GM21619 (cell line): ENCODE results near the gene UGT1A3.

Experiments used
- ATAC-seq: cut with Tn5 transposase; IDR thresholded peaks from one replicate; pipeline ENCODE4 v1.9.1; 2021; ENCODE audit not compliant: unreplicated experiment

Gene UGT1A3

GRCh38 chr2:233813236-233814055, 84.6 kb downstream of the UGT1A3 start:
- ATAC-seq: no peak

- ATAC-seq: no peak
Observed at GRCh38 chr2:233814056-233814835, 85.4 kb downstream of the UGT1A3 start.

GRCh38 chr2:233815861-233816260, 87.0 kb downstream of the UGT1A3 start:
- no peak for ATAC-seq

GRCh38 chr2:233816334-233816733, 87.5 kb downstream of the UGT1A3 start:
- no peak for ATAC-seq

- no peak for ATAC-seq
Observed at GRCh38 chr2:233816771-233817170, 87.9 kb downstream of the UGT1A3 start.

- no peak for ATAC-seq
Observed at GRCh38 chr2:233817361-233817911, 88.6 kb downstream of the UGT1A3 start.

GRCh38 chr2:233817995-233818638, 89.3 kb downstream of the UGT1A3 start:
- ATAC-seq: no peak

DNA sequence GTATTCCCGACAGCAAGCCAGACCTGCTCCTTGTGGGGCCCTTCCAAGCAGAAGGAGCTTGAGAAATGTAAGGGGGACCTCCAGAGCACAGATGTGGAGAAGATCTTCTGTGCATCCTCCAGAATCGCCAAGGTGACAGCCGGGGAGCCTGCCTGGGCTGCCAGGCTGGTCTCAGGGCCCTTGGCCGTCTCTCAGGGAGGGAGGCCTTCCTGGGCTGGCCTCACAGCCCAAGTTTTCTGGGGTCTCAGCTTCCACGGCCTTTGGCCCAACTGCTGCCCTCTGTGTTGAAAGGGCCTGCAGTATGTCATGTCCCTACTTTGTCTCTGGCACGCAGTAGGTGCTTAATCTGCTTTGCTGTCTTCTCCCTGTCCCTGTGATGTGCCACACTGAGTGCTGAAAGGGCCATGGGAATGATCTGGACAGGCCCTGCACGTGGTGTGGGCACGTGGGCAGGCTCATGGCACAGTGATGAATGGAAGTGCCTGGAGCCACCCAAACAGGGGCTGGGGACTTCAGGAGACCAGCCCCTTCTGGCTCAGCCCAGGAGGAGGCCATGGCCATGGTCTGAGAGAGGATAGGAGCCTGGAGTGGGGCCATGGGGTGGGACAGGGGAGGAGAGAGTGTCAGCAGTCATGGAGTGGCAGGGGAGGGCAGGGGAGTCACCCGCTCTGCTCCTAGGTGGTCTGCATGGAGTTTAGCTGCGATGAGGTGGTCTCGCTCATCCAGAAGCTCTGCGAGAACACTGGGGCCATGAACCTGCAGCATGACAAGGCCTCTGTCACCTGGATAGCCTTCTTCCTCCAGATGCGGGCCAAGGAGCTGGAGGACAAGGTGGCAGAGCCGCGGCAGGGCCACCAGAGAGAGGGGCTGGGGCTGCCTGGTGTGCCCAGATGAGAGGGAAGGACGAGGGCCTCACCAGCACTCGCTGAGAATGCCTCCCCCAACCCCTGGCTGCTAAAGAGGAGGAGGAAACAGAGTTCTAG, 90.1 kb downstream of the UGT1A3 start:
- ATAC-seq: no peak

GRCh38 chr2:233819884-233820773, 91.3 kb downstream of the UGT1A3 start:
- no peak for ATAC-seq

GRCh38 chr2:233820774-233821105, 91.9 kb downstream of the UGT1A3 start:
- ATAC-seq: no peak

- no peak for ATAC-seq
Observed at GRCh38 chr2:233821196-233821595, 92.4 kb downstream of the UGT1A3 start.

- ATAC-seq: no peak
Observed at GRCh38 chr2:233821709-233822100, 92.9 kb downstream of the UGT1A3 start.

- no peak for ATAC-seq
Observed at GRCh38 chr2:233822101-233822771, 93.4 kb downstream of the UGT1A3 start.
